Stimulated activated CD4-positive, alpha-beta T cell treated with anti-CD3 and anti-CD28 coated beads, Interleukin-12 subunit alpha, Interleukin-12 subunit beta, amount 100 ng/mL, for 48 hours (primary cell): ENCODE measurements around the gene ATP2B1.

Experiments used
- DNase-seq, 3 donors: peaks; one replicate each; pipeline ENCODE4 v3.0.0-alpha.2; 2020; ENCODE audit warnings: low read depth in 2 of 3, low spot score in 1 of 3

ATP2B1 gene

GRCh38 chr12:89662623-89663022 is 46.0 kb downstream of the ATP2B1 start:
- no peak for DNase-seq

- DNase-seq: no peak
Observed at GRCh38 chr12:89661706-89662330, 46.8 kb downstream of the ATP2B1 start.

- no peak for DNase-seq
Observed at GRCh38 chr12:89657739-89658138, 50.9 kb downstream of the ATP2B1 start.

GRCh38 chr12:89657066-89657465 is 51.6 kb downstream of the ATP2B1 start:
- no peak for DNase-seq

- DNase-seq: no peak
Observed at GRCh38 chr12:89655841-89656240, 52.8 kb downstream of the ATP2B1 start.

GRCh38 chr12:89651192-89651591 is 57.4 kb downstream of the ATP2B1 start:
- DNase-seq: no peak

GRCh38 chr12:89650239-89650638 is 58.4 kb downstream of the ATP2B1 start:
- no peak for DNase-seq

- no peak for DNase-seq
Observed at GRCh38 chr12:89649820-89650219, 58.8 kb downstream of the ATP2B1 start.

GRCh38 chr12:89649139-89649538 is 59.5 kb downstream of the ATP2B1 start:
- no peak for DNase-seq

GRCh38 chr12:89648211-89648930 is 60.3 kb downstream of the ATP2B1 start:
- no peak for DNase-seq

GRCh38 chr12:89645434-89645833 is 63.2 kb downstream of the ATP2B1 start:
- DNase-seq: no peak

GRCh38 chr12:89642959-89643358 is 65.7 kb downstream of the ATP2B1 start:
- DNase-seq: no peak

- no peak for DNase-seq
Observed at GRCh38 chr12:89636776-89637160, 71.9 kb downstream of the ATP2B1 start.

GRCh38 chr12:89636052-89636775 is 72.4 kb downstream of the ATP2B1 start:
- DNase-seq: no peak

GRCh38 chr12:89634508-89634907 is 74.1 kb downstream of the ATP2B1 start:
- DNase-seq: no peak

- DNase-seq: no peak
Observed at GRCh38 chr12:89632778-89633177, 75.9 kb downstream of the ATP2B1 start.

GRCh38 chr12:89622115-89622514 is 86.5 kb downstream of the ATP2B1 start:
- no peak for DNase-seq

GRCh38 chr12:89621521-89621920 is 87.1 kb downstream of the ATP2B1 start:
- DNase-seq: no peak

- no peak for DNase-seq
Observed at GRCh38 chr12:89619764-89620163, 88.9 kb downstream of the ATP2B1 start.

GRCh38 chr12:89618113-89618862 is 90.3 kb downstream of the ATP2B1 start:
- no peak for DNase-seq

GRCh38 chr12:89610366-89610765 is 98.3 kb downstream of the ATP2B1 start:
- no peak for DNase-seq

GRCh38 chr12:89603678-89604077 is 105.0 kb downstream of the ATP2B1 start:
- DNase-seq: no peak
